ENCODE results near the gene NQO2.

The NQO2 gene

DNA sequence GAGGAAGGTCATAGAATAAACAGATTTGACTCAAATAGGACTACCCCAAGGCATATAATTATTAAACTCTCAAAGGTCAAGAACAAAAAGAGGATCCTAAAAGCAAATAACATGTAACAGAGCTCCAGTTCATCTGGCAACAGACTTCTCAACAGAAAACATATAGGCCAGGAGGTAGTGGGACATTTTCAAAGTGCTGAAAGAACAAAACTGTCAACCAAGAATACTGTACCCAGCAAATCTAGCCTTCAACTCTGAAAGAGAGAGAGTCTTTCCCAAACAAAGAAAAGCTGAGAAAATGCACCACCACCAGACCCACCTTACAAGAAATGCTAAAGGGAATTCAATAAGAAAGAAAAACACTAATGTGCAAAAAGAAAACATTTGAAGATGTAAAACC, 11.9 kb downstream of the NQO2 start:
- no peak overlapping the region for H3K4me3 ChIP-seq (ENCODE audit: control insufficient read depth, low read depth, low read length)
- TF ChIP-seq, protein P1, sequence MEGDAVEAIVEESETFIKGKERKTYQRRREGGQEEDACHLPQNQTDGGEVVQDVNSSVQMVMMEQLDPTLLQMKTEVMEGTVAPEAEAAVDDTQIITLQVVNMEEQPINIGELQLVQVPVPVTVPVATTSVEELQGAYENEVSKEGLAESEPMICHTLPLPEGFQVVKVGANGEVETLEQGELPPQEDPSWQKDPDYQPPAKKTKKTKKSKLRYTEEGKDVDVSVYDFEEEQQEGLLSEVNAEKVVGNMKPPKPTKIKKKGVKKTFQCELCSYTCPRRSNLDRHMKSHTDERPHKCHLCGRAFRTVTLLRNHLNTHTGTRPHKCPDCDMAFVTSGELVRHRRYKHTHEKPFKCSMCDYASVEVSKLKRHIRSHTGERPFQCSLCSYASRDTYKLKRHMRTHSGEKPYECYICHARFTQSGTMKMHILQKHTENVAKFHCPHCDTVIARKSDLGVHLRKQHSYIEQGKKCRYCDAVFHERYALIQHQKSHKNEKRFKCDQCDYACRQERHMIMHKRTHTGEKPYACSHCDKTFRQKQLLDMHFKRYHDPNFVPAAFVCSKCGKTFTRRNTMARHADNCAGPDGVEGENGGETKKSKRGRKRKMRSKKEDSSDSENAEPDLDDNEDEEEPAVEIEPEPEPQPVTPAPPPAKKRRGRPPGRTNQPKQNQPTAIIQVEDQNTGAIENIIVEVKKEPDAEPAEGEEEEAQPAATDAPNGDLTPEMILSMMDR (IDR thresholded peaks at IDR 0.05; ENCODE audit: control insufficient read depth, insufficient read depth, low read depth, low read length, missing control alignments) = no peak
- no peak for DNase-seq (ENCODE audit: low read depth)

DNA sequence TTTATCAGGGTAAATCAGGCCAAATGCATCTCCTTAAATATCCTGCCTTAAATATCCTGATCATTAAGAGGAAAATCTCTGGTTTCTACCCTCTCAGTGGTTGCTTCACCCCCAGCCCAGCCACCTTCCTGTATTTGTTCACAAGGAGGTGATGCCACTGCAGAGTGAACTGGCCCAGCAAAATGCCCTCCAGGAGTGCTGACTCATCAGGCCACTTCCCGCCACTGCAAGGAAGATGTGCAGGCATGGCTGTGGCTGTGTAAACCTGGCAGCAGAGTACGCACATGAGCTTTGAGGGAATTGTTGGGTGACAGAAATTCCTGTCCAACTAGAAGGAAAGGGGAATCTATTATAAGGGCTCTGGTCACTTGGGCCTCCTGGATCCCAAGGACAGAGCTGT, 13.8 kb downstream of the NQO2 start:
- no peak for DNase-seq (ENCODE audit: low read depth)
- H3K4me3 ChIP-seq (ENCODE audit: control insufficient read depth, low read depth, low read length) = no peak overlapping the region
- TF ChIP-seq, protein P1 (IDR thresholded peaks at IDR 0.05; ENCODE audit: control insufficient read depth, insufficient read depth, low read depth, low read length, missing control alignments) = no peak

DNA sequence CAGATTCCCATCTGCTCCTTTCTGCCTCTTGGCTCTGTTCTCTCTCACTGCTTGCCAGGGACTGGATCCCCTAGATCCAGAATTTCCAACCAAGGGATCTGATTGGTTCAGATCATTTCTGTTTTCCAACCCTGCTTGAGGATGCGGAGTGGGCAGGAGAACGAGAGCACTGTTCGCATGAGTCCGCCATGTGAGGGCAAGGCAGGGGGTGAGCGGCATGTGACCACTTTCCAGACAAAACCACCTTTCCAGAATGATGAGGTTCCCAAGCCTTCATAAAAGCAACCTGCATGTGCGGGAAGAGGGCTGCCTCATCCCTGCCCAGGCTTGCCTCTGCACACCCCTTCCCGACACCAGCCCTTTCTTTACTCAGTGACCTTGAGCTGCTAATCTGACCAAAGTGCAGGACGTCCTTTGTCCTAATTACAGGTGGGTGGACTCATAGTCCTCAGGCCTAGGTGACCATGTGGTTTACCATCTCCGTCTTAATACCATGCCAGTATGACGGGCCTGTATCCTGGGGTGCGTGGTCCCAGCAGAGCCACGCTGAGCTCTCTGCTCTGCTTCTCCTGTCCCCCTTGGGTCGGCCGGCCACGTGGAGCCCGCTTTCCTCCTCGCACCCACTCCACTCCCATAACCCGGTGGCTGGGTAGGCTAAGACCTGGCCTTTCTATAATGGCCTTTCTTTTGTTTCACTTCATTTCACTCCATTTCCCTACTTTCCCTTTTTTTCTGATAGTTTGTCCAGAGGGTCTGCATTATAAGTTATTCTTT, 14.4 kb downstream of the NQO2 start:
- H3K4me3 ChIP-seq (ENCODE audit: control insufficient read depth, low read depth, low read length) = no peak overlapping the region

DNA sequence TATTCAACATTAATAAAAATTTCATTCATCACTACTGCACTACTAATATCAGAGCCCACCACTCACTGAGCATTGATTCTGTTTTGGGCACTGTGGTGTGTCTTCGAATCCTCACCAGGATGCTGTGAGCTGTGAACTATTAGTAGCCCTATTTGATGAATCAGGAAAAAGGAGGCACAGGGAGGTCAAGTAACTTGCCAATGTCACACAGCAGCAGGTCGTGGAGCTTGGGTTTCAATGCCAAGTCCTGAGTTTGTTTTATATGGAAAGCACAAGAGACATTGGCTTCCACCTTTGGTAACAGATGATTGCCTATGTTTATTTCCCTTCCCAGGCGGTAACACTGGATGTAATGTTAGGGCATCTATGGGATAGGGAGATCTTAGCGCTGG, 15.0 kb downstream of the NQO2 start:
- TF ChIP-seq, protein P1 (IDR thresholded peaks at IDR 0.05; ENCODE audit: control insufficient read depth, insufficient read depth, low read depth, low read length, missing control alignments) = no peak
- H3K4me3 ChIP-seq (ENCODE audit: control insufficient read depth, low read depth, low read length) = no peak overlapping the region
- no peak for DNase-seq (ENCODE audit: low read depth)

More for the DNA sequence above, 14.4 kb downstream of the NQO2 start:
- DNase-seq (ENCODE audit: low read depth) = no peak
- TF ChIP-seq, protein P1 (IDR thresholded peaks at IDR 0.05; ENCODE audit: control insufficient read depth, insufficient read depth, low read depth, low read length, missing control alignments) = no peak

DNA sequence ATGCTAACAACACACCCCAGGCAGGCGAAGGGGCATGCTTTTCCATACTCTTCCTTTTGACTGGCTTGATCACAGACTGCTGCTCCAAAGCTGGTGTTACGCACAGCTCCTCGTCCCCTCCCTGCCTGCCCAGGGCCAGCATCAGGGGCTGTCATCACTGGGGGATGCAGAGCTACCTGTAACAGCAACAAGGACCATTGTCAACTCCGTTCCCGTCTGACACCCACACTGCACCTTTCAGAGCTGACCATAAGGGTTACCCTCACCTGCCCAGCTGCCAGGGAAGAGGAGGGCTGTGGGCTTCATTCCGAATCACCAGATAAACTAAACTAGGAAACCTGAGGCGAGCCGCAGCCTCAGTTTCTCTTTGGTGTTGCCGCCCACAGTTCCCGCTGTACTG, 15.4 kb downstream of the NQO2 start:
- H3K4me3 ChIP-seq (ENCODE audit: control insufficient read depth, low read depth, low read length) = no peak overlapping the region
- TF ChIP-seq, protein P1 (IDR thresholded peaks at IDR 0.05; ENCODE audit: control insufficient read depth, insufficient read depth, low read depth, low read length, missing control alignments) = no peak
- DNase-seq (ENCODE audit: low read depth) = no peak

DNA sequence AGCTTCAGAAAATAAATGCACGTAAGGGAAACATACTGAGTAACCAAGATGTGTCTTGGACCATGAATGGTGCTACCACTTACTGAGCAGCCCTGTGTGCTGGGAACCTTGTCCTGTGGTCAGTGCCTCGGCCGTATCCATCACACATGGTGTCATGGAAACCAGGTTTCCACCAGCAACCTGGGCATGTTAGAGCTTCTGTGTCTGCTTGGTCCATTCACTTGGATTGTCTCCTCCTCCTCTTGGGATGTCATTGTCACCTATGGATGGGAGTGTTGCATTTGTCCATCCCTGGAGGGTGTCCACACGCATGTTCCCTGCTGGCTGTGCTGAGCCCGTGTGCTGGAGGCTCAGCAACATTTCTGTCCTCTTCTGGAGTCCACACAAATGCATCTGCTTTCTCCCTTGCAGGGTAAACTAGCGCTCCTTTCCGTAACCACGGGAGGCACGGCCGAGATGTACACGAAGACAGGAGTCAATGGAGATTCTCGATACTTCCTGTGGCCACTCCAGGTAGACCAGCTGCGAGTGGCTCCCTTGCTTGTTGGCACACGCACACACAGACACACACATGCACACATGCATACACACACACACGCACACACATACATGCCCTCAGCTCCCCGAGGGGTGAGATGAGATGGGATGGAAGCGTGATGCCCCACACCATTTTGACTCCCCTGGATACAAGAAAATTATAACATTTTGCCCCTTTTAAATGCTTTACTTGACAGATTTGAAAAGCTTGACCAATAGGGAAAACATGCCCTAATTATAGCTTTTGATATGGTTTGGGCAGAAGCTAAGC, 17.0 kb downstream of the NQO2 start:
- TF ChIP-seq, protein P1 (IDR thresholded peaks at IDR 0.05; ENCODE audit: control insufficient read depth, insufficient read depth, low read depth, low read length, missing control alignments) = no peak
- no peak for DNase-seq (ENCODE audit: low read depth)
- H3K4me3 ChIP-seq (ENCODE audit: control insufficient read depth, low read depth, low read length) = no peak overlapping the region
